ENCODE results near the gene COL10A1.

Gene COL10A1

GRCh38 chr6:116078945-116079344 is 47.0 kb downstream of the COL10A1 start:
- no peak for DNase-seq

GRCh38 chr6:116078522-116078921 is 47.4 kb downstream of the COL10A1 start:
- DNase-seq = no peak

GRCh38 chr6:116074732-116075390 is 51.1 kb downstream of the COL10A1 start:
- DNase-seq = no peak

- no peak for DNase-seq
Measured at GRCh38 chr6:116073765-116074440, 52.0 kb downstream of the COL10A1 start.

GRCh38 chr6:116072368-116072767 is 53.6 kb downstream of the COL10A1 start:
- DNase-seq = no peak

GRCh38 chr6:116070616-116071389 is 55.1 kb downstream of the COL10A1 start:
- DNase-seq = no peak

- no peak for DNase-seq
Measured at GRCh38 chr6:116070101-116070500, 55.8 kb downstream of the COL10A1 start.

All from activated CD4-positive, alpha-beta T cell treated with anti-CD3 and anti-CD28 coated beads for 4 hours (primary cell).